A673 (cell line): Measurements from ENCODE around the gene RANBP3L.

Experiments used
- CTCF ChIP-seq: fragments of 300-800, 200-600 bp; sonication (generic); conservative IDR thresholded peaks from 2 replicates; pipeline ENCODE4 v1.5.1; 2017; ENCODE audit warnings: low read depth, mild to moderate bottlenecking, antibody characterized with exemption, low read length, moderate library complexity, mixed read lengths
- EZH2 ChIP-seq: fragments of 200-600 bp; sonication (generic); IDR thresholded peaks from 2 replicates; pipeline ENCODE4 v1.6.1; 2017; ENCODE audit warnings: borderline replicate concordance, low read depth, mild to moderate bottlenecking, mixed read lengths, antibody characterized with exemption, low read length; ENCODE audit not compliant: poor library complexity, severe bottlenecking

GRCh38 chr5:36240779-36241630 lies 60.7 kb downstream of the RANBP3L start:
- no peak for TF ChIP-seq CTCF
- no peak for TF ChIP-seq EZH2
